BLaER1 treated with 17β-estradiol and CSF1 and Interleukin-3, amounts not matched to agents 10 nM and 100 nM (cell line): ENCODE measurements around the gene LMBR1.

Source experiments
- H3K27ac ChIP-seq, 11 experiments: shearing (Covaris generic); formaldehyde crosslinking; 2 replicates each; pipeline ENCODE4 v1.8.1; 2022
- H3K27me3 ChIP-seq, 11 experiments: shearing (Covaris generic); formaldehyde crosslinking; 2 replicates each; pipeline ENCODE4 v1.8.1; 2022
- H3K36me3 ChIP-seq, 11 experiments: shearing (Covaris generic); formaldehyde crosslinking; 2 replicates each; pipeline ENCODE4 v1.8.1; 2022
- H3K4me1 ChIP-seq, 10 experiments: shearing (Covaris generic); formaldehyde crosslinking; 2 replicates each; pipeline ENCODE4 v1.8.1; 2022
- H3K4me2 ChIP-seq, 11 experiments: shearing (Covaris generic); formaldehyde crosslinking; 2 replicates each; pipeline ENCODE4 v1.8.1; 2022
- H3K4me3 ChIP-seq, 10 experiments: shearing (Covaris generic); formaldehyde crosslinking; 2 replicates each; pipeline ENCODE4 v1.8.1; 2022
- H3K9ac ChIP-seq, 11 experiments: shearing (Covaris generic); formaldehyde crosslinking; 2 replicates each; pipeline ENCODE4 v1.8.1; 2022
- H3K9me3 ChIP-seq, 11 experiments: shearing (Covaris generic); formaldehyde crosslinking; replicated peaks in 1 of 11; 2 replicates each; pipeline ENCODE4 v1.8.1; 2022
- H4K20me1 ChIP-seq, 11 experiments: shearing (Covaris generic); formaldehyde crosslinking; 2 replicates each; pipeline ENCODE4 v1.8.1; 2022
- Cebpa-rat ChIP-seq, 11 experiments: shearing (Covaris generic); IDR thresholded peaks; 2 replicates each; pipeline ENCODE4 v1.8.1; 2022

The LMBR1 gene

DNA sequence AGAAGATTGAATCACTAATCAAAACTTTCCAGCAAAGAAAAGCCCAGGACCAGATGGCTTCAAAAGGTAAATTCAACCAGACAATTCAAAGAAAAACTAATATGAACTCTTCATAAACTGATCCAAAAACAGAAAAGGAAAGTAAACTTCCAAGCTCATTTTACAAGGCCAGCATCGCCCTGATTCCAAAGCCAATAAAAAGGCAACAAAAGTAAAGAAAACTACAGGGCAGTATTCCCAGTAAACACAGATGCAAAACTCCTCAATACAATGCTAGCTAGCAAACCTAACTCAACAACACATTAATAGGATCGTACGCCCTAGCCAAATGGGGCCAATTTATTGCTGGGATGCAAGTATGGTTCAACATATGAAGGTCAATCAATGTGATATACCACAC, 199.4 kb downstream of the LMBR1 start:
- TF ChIP-seq Cebpa-rat (IDR thresholded peaks at IDR 0.05) = no peak
- peaks cover 34 to 60% (median 54%) of the 10 kb centered on the region in 11 experiments for H3K9me3 ChIP-seq
- peaks cover 29 to 56% (median 44%) of the 10 kb centered on the region in 11 experiments for H3K36me3 ChIP-seq
- 0 out of 22 replicates have a peak, but pooled peaks cover 0 to under 1% (median 0%) of the 10 kb centered on the region in 11 experiments for H4K20me1 ChIP-seq
- no peak overlapping the region for H3K27ac ChIP-seq
- H3K4me1 ChIP-seq = no peaks in the 10 kb centered on the region
- no peak overlapping the region for H3K4me2 ChIP-seq
- H3K27me3 ChIP-seq = no peaks in the 10 kb centered on the region
- H3K4me3 ChIP-seq = no peak overlapping the region
- H3K9ac ChIP-seq = no peak overlapping the region

DNA sequence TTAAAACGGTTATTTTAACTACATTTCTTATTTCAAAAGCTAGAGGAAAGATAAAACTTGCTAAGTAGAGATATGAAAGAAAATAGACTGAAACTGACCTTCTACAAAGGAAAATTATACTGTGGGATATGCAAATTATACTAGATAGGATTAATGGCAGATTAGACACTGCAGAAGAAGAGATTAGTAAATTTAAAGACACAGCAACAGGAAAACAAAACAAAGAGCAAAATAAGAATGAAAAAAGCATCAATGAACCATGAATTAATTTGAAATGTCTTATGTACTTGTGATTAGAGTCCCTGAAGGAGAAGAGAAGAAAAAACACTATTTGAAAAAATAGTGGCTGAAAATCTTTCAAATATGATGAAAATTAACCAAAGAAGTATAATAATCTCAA, 200.1 kb downstream of the LMBR1 start:
- no peak overlapping the region for H3K9ac ChIP-seq
- no peak overlapping the region for H3K4me3 ChIP-seq
- no peak overlapping the region for H3K27ac ChIP-seq
- peaks cover 21 to 56% (median 37%) of the 10 kb centered on the region in 11 experiments for H3K36me3 ChIP-seq
- H3K4me2 ChIP-seq = no peak overlapping the region
- no peaks in the 10 kb centered on the region for H3K27me3 ChIP-seq
- peaks cover 27 to 53% (median 47%) of the 10 kb centered on the region in 11 experiments for H3K9me3 ChIP-seq
- 0 out of 22 replicates have a peak, but pooled peaks cover 0 to 4% (median 0%) of the 10 kb centered on the region in 11 experiments for H4K20me1 ChIP-seq
- no peak for TF ChIP-seq Cebpa-rat (IDR thresholded peaks at IDR 0.05)
- no peaks in the 10 kb centered on the region for H3K4me1 ChIP-seq

DNA sequence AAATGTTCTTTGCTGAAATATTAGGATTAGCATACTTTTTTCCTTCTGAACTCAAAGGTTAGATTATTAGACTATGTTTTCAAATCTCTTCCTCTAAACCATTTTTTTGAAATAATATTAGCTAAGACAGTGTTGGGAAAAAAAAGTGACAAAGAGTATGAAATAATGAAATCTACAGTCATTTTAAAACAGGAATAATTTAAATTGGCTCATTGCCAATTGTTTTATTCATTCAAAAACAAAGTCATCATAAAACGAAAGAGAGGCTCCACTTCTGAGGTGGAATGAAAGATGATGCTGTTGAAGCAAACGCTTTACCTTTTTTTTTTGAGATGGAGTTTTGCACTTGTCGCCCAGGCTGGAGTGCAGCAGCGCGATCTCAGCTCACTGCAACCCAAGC, 201.2 kb downstream of the LMBR1 start:
- TF ChIP-seq Cebpa-rat (IDR thresholded peaks at IDR 0.05) = no peak
- H4K20me1 ChIP-seq = 0 out of 22 replicates have a peak, but pooled peaks cover 0 to 4% (median 0%) of the 10 kb centered on the region in 11 experiments

DNA sequence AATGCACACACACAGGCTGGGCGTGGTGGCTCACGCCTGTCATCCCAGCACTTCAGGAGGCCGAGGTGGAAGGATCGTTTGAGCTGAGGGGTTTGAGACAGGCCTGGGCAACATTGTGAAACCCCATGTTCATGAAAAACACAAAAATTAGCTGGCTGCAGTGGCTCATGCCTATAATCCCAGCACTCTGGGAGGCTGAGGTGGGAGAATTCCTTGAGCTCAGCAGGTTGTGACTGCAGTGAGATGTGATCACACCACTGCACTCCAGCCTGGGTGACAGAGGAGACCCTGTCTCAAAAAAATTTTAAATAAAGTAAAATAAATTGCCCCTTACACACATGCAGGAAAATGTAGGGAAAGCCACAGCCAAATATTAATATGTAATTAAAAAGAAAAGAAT, 208.3 kb downstream of the LMBR1 start:
- H3K27me3 ChIP-seq = no peaks in the 10 kb centered on the region
- TF ChIP-seq Cebpa-rat (IDR thresholded peaks at IDR 0.05) = no peak

More for the DNA sequence above, 201.2 kb downstream of the LMBR1 start:
- Histone ChIP-seq H3K9me3 (peaks cover 16 to 42% (median 36%) of the 10 kb centered on the region in 11 experiments), H3K27me3 (no peaks in the 10 kb centered on the region), H3K4me2 (no peak overlapping the region), H3K4me3 (no peak overlapping the region), H3K4me1 (no peaks in the 10 kb centered on the region), H3K9ac (no peak overlapping the region), H3K36me3 (peaks cover 11 to 52% (median 31%) of the 10 kb centered on the region in 11 experiments), H3K27ac (no peak overlapping the region)

DNA sequence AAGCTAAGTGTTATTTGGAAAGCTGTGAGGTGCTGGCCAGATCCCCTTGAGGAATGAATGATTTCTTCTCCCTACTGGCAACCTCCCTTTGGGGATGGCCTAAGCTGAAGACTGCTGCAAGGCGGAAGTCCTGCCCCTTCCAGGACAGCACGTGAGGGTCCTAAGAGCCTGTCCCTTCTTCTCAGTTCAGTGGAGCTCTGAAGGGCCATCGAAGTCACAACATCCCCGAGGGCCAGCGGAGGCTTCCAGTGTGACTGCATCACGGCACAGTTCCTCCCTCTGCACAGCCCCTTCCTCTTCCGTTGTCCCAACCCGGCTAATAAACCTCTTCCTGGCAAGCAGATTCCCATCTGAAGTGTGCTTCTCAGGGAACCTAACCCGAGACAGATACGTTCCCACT, 208.7 kb downstream of the LMBR1 start:
- Histone ChIP-seq H3K4me2 (no peak overlapping the region), H3K9me3 (no peaks in the 10 kb centered on the region), H3K27me3 (no peaks in the 10 kb centered on the region), H3K36me3 (peaks cover 34 to 82% (median 49%) of the 10 kb centered on the region in 11 experiments), H3K27ac (no peak overlapping the region), H3K4me3 (no peak overlapping the region), H4K20me1 (peaks cover 0 to 5% (median 0%) of the 10 kb centered on the region in 11 experiments; a peak in 3 of 22 replicates), H3K9ac (no peak overlapping the region), H3K4me1 (no peaks in the 10 kb centered on the region)
- no peak for TF ChIP-seq Cebpa-rat (IDR thresholded peaks at IDR 0.05)

More for the DNA sequence above, 208.3 kb downstream of the LMBR1 start:
- Histone ChIP-seq H3K4me1 (no peaks in the 10 kb centered on the region), H3K36me3 (peaks cover 31 to 77% (median 45%) of the 10 kb centered on the region in 11 experiments), H3K9me3 (no peaks in the 10 kb centered on the region), H3K27ac (no peak overlapping the region), H3K4me3 (no peak overlapping the region), H3K4me2 (no peak overlapping the region), H4K20me1 (peaks cover 0 to 5% (median 0%) of the 10 kb centered on the region in 11 experiments; a peak in 3 of 22 replicates), H3K9ac (no peak overlapping the region)

DNA sequence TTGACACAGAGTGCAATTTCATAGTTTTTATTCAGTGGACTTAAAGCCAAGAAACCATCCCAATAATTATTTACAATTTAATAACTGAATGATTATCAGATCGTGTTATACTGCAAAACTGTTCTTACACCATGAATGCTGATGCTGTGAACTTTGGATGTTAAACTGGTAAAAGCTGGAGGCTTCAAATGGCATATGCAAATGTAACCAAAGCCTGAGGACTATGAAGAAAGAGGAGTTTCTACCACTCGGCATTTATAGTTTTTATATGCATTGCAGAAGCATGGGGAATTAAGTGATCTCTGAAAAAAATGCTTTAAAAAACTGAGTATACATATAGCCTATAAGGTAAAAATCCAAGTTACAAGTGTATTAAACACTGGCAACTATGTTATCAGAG, 210.1 kb downstream of the LMBR1 start:
- H3K9me3 ChIP-seq = no peaks in the 10 kb centered on the region
- no peak overlapping the region for H3K4me3 ChIP-seq
- no peak overlapping the region for H3K27ac ChIP-seq
- no peak overlapping the region for H3K9ac ChIP-seq
- no peak overlapping the region for H3K4me2 ChIP-seq
- H3K36me3 ChIP-seq = peaks cover 45 to 87% (median 63%) of the 10 kb centered on the region in 11 experiments
- TF ChIP-seq Cebpa-rat (IDR thresholded peaks at IDR 0.05) = no peak
- no peaks in the 10 kb centered on the region for H3K27me3 ChIP-seq
- H3K4me1 ChIP-seq = no peaks in the 10 kb centered on the region
- H4K20me1 ChIP-seq = peaks cover 0 to 5% (median 0%) of the 10 kb centered on the region in 11 experiments; a peak in 3 of 22 replicates

DNA sequence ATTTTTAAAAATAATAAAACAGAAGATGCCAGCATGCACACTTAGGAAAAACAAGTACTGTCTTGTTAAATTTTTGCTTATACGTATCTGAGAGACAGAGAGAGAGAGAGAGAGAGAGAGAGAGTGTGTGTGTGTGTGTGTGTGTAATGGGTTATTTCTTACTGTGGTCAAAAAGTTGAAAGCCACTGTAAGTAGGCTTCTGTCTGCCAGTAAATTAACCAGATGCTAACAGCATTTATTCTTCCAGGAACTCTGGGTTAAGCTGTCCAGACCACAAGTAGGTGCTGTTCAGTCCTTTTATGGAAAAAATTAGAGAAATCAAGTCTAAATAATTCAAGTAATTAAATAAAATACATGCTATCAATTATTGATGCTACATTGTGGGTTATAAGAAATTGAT, 212.7 kb downstream of the LMBR1 start:
- Histone ChIP-seq H3K4me1 (no peaks in the 10 kb centered on the region), H3K27ac (no peak overlapping the region), H3K4me3 (no peak overlapping the region), H3K27me3 (no peaks in the 10 kb centered on the region), H3K9me3 (no peaks in the 10 kb centered on the region), H3K4me2 (no peak overlapping the region), H3K36me3 (peaks cover 64 to 96% (median 84%) of the 10 kb centered on the region in 11 experiments), H4K20me1 (peaks cover 0 to 5% (median 0%) of the 10 kb centered on the region in 11 experiments; a peak in 3 of 22 replicates), H3K9ac (no peak overlapping the region)
- TF ChIP-seq Cebpa-rat (IDR thresholded peaks at IDR 0.05) = no peak

DNA sequence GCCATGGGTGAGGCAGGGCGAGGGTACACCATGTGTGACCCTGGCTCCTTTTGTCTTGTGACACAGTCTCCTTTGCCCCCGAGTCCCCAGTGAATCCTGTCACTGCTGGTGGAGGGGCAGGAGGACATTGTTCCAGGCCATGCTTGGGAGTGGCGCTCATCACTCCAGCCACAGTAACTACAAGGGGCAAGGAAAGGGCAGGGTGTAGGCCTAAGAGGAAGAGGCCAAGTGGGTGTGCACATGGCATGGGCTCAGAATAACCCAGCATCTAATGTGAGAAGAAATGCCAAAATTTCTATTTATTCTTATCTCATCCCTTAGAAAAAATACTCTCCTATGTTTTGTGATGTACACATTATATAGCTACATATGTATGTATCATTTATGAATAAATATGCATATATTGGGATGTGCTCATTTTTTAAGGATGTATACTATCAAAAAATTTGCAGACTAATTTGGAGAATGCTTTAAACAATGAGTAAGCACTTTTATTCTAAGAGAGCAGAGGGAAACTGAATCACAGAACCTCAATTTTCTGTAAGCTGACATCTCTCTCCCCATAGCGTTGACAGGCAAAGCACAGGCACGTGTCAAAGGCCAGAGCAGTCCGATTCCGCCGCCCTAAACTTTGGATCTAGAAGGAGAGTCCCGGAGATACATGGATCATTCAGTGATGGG, 215.5 kb downstream of the LMBR1 start:
- Histone ChIP-seq H3K4me1 (no peaks in the 10 kb centered on the region), H3K4me3 (no peak overlapping the region), H3K27me3 (no peaks in the 10 kb centered on the region), H3K36me3 (peaks cover 51 to 98% (median 74%) of the 10 kb centered on the region in 11 experiments), H3K9me3 (no peaks in the 10 kb centered on the region), H3K4me2 (no peak overlapping the region), H3K9ac (no peak overlapping the region), H4K20me1 (no peaks in the 10 kb centered on the region), H3K27ac (no peak overlapping the region)
- no peak for TF ChIP-seq Cebpa-rat (IDR thresholded peaks at IDR 0.05)

DNA sequence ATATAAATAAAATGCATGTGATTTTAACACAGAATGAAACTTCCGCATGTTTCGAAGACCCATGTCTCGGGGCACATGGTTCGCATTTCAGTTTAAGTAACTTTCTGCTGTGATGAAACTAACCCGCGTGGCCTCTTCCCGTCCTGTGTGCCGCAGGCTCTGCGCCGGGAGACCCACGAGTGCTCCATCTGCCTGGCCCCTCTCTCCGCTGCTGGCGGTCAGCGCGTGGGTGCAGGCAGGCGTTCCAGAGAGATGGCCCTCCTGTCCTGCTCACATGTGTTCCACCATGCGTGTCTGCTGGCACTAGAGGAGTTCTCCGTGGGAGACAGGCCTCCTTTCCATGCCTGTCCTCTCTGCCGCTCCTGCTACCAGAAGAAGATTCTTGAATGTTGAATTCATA, 216.7 kb downstream of the LMBR1 start:
- H3K36me3 ChIP-seq = peaks cover 42 to 96% (median 70%) of the 10 kb centered on the region in 11 experiments
- H3K27me3 ChIP-seq = no peaks in the 10 kb centered on the region
- TF ChIP-seq Cebpa-rat (IDR thresholded peaks at IDR 0.05) = no peak
- H3K9ac ChIP-seq = no peak overlapping the region
- no peak overlapping the region for H3K4me3 ChIP-seq
- no peak overlapping the region for H3K4me2 ChIP-seq
- no peaks in the 10 kb centered on the region for H4K20me1 ChIP-seq
- H3K27ac ChIP-seq = no peak overlapping the region
- H3K4me1 ChIP-seq = no peaks in the 10 kb centered on the region
- no peaks in the 10 kb centered on the region for H3K9me3 ChIP-seq

DNA sequence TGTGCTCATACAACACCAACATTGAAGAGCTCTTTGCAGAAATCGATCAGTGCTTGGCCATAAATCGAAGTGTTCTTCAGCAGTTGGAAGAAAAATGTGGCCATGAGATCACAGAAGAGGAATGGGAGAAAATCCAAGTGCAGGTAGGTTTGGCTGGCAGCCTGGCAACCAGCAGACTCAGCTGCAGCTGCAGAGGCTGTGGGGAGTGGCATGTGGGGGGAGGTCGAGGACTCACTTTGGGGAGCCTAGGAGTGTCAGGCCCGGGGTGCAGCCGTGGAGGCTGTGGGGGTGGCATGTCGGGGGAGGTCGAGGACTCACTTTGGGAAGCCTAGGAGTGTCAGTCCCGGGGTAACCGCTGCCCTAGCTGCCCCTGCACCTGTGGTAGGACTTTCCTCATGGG, 217.3 kb downstream of the LMBR1 start:
- peaks cover 42 to 96% (median 66%) of the 10 kb centered on the region in 11 experiments for H3K36me3 ChIP-seq
- no peak for TF ChIP-seq Cebpa-rat (IDR thresholded peaks at IDR 0.05)
- no peak overlapping the region for H3K9ac ChIP-seq
- no peaks in the 10 kb centered on the region for H3K27me3 ChIP-seq
- H3K4me1 ChIP-seq = no peaks in the 10 kb centered on the region
- H3K9me3 ChIP-seq = no peaks in the 10 kb centered on the region
- no peaks in the 10 kb centered on the region for H4K20me1 ChIP-seq
- no peak overlapping the region for H3K27ac ChIP-seq
- no peak overlapping the region for H3K4me2 ChIP-seq
- no peak overlapping the region for H3K4me3 ChIP-seq
